HG03558 (cell line): ENCODE results near the gene STMN3.
"Not testable (repeated sequence)": the region's sequence is repeated elsewhere in the genome, so short reads cannot be mapped to it uniquely, and the experiment has no call there.

Experiments
- ATAC-seq: cut with Tn5 transposase; IDR thresholded peaks from one replicate; pipeline ENCODE4 v1.9.1; 2021; ENCODE audit warnings: moderate number of reproducible peaks; ENCODE audit not compliant: unreplicated experiment; ENCODE audit errors: extremely low read depth

STMN3 gene

DNA sequence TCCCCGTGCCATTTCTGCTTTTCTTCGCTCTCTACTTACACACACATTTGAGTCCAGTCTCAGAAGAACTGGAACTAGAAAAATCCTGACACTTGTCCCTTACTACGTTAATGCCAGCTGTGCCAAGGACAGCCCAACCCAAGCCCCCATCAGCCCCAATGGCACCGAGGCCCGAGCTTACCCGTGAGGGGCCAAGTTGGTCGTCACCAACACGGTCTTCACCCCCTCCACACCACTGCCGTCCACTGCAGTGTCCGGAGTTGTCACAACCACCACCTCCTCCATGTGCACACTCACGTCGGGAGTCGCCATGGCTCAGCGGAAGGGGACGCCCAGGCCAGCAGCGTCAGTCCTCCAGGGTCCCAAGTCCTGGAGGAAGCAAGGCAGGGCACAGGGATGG is 34.1 kb downstream of the STMN3 start:
- ATAC-seq: no peak

DNA sequence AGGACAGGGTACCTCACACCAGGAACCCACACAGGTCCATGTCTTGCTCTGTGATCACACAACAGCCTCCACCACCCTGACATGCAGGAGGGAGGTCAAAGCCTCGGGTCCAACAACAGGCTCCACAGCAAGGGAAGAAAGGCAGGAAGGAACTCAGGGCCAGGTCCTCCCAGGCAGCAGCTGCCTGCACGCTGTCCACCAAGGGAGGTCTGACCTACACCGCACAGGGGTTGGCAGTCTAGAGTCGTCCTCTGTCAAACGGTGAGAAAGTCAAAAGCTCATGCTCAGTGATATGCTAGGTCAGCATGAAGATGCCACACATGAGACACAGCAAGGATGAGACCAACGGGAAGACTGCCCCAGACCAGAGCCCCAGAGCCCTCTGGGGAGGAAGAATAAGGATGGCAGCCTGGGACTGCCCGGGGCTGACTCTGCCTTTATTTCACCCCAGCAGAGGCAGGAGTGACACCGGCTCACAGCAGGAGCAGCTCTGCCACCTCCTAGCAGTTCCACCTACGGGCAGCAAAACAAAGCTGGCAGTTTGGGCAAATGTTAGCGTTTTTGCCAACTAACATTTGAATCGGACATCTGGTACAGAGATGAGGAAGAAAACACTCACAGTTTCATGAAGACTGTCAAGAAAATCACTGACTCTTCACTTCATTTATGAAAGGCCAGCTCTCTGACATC is 34.8 kb downstream of the STMN3 start:
- ATAC-seq: no peak

DNA sequence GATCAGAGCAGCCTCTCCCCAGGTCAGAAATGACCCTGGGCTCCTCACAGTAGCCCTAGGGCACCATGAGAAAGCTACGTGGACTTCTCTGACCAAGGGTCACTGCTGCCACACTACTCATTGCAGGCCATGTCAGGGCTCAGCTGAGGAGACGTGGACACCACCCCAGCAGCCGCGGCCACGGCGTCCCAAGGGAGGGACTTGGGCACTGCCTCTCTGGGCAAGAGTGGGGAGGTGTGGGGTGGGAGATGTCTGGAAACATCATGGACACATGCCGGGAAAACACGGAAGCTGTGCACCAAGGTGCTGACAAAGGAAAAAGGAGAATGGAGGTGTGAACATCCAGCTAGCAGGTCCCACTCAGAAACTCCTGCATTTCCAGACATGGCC is 35.4 kb downstream of the STMN3 start:
- no peak for ATAC-seq

DNA sequence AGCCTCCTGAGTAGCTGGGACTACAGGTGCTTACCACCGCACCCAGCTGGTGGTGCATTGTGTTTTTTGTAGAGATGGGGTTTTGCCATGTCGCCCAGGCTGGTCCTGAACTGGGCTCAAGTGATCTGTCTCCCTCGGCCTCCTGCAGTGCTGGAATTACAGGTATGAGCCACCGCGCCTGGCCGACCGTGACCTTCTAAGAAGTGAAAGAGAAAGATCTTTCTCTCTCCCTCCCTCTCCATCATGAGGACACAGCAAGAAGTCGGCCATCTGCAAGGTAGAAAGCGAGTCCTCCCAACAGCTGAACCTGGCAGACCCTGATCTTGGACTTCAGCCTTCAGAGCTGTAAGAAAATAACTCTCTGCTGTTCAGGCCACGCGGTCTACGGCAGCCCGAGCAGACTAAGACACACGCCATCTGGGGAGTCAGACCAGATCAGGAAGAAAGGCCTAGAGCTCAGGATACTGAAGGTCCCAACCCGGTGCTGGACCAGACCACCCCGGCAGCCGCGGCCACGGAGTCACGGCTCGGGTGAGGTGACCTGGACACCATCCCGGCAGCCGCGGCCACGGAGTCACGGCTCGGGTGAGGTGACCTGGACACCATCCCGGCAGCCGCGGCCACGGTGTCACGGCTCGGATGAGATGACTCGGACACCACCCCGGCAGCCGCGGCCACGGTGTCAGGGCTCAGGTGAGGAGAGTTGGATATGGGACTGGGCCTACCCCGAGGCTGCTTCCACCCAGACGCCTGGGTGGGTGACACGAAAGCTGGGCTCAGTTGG is 35.9 kb downstream of the STMN3 start:
- no peak for ATAC-seq

DNA sequence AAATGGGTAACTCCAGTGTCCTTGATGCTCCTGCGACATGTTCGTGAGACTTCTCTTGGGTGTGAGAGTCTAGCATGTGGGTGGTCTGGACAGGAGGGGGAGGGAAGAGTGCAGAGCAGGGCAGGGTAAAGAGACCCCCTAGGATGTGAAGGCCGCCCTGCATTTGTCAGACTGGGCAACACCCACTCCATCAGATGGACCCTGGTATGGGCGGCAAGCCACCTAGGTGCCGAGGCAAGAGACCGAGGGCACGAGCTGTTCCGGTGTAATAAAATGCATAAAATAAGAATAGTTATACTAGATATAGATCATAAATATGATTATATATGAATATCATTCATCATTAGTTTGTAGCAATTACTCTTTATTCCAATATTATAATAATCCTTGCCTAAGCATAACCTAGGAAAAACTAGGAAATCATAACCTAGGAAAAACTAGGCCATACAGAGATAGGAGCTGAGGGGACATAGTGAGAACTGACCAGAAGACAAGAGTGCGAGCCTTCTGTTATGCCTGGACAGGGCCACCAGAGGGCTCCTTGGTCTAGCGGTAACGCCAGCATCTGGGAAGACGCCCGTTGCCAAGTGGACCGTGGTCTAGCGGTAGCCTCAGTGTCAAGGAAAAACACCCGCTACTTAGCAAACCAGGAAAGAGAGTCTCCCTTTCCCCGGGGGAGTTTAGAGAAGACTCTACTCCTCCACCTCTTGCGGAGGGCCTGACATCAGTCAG is 39.2 kb downstream of the STMN3 start:
- ATAC-seq: not testable (repeated sequence)

DNA sequence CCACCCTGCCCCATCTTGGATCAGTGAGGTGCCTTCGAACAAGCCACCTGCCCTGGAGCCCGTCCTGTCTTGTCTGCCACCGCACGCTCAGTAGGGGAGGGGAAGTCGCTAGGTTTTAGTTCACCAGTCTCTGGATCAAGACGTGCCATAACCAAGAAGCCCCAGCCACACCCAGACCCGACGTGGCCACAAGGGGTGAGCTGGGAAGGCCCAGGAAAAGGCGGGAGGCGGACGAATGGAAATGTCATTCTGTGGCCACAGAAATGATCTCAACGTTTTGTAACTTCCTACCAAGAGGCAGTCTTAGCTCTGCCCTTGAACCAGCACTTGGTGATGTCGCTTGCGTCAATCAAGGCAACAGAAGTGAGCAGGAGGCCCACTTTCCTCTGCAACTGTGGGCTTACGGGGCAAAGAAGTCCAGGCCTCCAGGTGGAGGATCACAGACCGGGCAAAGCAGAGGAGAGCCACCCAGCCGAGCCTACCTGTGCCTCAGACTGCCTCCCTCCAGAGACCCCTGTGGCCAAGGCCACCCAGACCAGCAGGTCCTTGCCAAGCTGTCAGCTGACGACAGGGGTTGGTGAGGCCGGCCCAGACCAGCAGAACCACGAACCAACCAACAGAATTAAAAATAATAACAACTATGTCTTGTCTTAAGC is 40.8 kb downstream of the STMN3 start:
- ATAC-seq: no peak

DNA sequence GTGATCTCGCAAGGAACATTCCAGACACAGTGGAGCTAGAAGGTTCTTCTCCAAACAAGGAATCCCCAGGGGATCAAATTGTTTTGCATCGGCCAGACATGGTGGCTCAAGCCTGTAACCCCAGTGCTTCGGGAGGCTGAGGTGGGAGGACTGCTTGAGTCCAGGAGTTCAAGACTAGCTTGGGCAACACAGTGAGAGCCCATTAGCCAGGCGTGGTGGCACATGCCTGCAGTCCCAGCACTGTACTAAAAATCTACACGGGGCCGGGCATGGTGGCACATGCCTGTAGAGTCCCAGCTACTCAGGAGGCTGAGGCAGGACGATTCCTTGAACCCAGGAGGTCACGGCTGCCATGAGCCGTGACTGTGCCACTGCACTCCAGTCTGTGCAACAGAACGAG is 41.6 kb downstream of the STMN3 start:
- ATAC-seq: no peak

DNA sequence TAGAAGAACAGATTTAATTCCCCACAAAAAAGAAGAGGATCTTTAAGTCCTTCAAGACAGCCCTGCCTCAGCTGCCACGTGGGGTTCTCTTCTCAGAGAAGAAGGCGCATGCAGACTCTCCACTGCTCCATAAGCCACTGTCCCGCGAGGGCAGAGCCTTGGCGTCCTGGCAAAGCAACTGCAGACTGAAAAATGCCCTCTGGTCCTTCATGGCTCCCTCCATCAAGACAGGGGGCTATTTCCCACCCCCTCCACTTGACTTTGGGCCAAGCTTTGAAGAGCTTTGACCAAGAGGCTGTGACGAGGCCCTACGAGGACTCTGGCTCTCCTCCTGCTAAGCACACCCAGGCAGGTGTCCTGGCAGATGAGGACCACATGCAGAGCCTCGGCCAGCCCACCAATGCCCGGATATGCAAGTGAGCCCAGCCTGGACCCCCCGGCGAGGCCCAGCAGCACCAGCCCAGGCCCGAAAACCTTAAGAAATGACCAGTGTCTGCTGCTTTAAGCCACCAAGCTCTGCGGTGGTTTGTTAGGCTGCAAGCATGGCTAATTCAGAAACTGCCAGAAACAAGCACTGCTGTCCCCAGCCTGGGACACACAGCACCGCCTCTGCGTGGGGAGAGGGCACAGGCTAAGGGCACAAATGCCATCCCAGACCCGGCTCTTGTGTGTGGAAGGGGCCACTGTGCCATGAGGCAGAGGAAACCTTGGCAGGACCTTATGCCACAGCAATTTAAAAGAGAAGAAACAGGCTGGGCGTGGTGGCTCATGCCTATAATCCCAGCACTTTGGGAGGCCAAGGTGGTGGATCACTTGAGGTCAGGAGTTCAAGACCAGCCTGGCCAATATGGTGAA is 42.4 kb downstream of the STMN3 start:
- no peak for ATAC-seq

DNA sequence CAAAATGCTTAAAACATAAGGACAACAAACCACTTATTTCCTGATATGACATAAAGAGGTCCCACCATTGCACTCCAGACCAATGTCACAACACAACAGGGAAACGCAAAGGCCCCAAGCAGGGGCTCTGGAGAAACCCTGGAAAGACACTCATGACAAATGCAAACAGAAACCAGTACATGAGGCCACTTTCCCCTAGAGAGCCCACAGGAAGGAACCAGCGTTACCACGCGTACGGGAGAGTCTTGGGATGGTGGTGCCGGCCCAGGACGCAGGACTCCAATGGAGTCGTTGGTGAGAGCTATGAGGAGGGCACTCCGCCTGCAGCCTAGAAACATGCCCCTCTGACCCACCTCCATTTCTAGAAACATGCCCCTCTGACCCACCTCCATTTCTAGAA is 46.5 kb downstream of the STMN3 start:
- no peak for ATAC-seq

DNA sequence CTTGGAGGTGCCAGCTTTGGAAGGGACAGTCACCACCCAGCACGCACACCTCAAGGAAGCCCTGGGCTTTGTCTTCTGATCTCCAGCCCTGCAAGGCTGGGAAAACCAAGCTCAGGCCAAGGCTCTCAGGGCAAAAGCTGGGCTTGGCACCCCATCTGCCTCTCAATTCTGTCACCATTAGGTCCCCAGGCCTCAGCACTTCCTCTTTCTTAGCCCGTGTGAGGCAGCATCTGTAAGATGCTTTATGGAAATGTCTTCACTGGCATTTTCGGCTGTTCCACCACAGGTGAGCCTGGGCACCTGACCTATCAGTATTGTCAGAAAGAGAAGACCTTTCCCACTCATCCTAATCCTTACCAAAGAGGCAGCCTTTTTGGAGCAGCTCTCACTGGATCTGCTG is 50.9 kb downstream of the STMN3 start:
- no peak for ATAC-seq

DNA sequence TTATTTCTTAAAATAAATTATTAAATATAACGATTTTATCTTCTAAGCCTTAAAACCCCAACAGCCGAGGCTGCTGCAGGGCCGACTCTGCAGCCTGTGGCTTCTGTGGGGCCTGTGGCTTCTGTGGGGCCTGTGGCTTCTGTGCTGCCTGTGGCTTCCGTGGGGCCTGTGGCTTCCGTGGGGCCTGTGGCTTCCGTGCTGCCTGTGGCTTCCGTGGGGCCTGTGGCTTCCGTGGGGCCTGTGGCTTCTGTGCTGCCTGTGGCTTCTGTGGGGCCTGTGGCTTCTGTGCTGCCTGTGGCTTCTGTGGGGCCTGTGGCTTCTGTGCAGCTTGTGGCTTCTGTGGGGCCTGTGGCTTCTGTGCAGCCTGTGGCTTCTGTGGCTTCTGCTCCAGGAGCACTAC is 51.5 kb downstream of the STMN3 start:
- not testable (repeated sequence) for ATAC-seq

DNA sequence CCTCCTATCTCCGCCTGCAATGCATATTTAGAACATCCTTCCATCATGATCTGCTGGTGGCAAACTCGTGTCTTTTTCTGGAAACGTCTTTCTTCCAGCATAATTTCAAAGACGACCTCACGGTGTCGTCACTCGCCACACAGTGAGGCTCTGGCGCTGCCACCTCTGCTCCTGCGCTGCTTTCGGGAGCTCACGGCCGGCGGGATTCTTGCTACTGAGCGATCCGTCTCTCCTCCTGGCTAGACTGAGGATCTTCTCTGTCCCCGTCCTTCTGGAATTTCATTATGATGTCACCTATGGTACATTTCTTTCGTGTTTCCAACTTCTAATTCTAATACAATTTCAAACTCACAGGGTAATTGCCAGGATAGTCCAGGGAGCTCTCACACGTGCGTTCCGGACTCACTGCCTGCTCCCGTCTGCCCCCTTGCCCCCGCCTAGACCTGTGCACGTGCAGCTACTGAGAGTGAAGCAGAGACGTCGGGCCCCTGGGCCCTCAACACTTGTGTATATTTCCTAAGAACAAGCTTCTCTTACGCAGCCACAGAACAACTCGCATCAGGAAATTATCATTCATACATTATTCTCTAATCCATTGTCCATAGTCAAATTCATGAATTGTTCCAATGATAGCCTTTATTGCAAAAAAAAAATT is 53.7 kb downstream of the STMN3 start:
- ATAC-seq: no peak

DNA sequence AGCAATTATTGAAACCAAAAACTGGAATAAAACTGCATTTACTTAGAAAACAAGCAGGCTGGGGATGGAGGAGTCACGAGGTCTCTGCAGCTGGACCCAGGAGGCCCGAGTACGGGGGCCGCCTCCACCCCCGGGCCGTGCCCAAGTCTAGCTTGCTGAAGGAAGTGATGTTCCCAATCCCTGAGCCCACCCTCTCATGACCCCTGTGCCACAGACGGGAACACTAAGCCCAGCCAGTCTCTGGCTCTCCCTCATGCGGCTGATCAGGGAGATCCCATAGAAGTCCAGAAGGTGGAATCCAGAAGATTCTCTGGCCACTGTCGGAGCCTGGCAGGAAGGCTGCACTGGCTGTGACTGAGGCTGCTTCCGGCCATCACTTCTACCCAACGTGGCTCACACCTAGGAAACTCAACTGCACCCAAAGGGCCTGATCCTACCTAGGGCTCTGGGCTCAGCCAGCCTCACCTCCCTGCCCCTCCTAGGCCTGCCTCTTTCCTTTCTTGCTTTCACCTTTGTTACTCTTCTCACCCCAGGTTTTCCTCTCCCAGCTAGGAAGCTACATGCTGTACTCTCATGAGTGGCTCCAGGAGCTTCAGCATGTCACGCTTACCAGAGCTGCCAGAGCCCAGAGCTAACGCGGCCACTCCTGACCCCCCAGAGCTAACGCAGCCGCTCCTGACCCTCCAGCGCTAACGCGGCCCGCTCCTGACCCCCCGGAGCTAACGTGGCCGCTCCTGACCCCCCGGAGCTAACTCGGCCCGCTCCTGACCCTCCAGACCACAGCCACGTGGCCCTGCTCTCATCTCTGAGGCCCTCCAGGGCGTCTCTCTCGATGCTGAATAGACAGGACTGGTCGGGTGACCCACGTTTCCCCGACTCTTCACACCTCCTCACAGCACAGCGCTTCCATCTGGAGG is 54.5 kb downstream of the STMN3 start:
- ATAC-seq: no peak

DNA sequence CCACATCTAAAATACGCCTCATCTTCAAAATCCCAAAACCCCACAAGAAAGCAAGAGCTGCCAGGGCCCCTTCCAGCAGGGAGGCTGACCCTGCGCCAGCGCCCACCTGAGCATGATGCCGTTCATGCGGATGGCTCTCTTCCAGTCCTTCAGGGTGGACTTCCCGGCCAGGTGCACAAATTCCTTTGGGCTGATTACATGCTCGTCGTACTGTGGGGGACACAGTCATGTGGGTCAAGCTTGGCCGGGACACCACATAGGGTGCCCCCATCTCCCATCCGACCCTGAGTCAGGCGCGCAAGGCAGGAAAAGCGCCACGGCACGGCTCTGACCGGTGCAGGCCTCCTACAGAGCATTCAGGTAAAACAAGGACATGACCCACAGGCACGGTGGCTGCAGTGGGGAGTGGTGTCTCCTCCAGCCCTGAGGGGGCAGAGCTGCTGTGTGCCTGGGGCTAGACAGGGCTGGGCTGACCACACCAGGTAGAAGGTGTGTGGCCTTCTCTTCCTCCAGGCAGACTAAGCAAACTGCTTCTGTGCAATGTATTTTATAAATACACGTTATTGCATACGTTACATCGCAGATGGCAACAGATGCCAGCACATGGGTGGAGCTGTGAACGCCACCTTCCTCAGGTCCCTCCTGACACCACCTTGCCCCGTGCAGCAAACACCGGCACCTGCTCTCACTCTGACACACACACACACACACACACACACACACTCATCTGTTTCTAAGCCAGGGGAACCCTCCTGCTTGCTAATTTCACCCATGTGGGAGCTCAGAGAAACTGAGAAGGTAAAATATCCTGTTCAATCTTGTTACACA is 55.4 kb downstream of the STMN3 start:
- no peak for ATAC-seq

DNA sequence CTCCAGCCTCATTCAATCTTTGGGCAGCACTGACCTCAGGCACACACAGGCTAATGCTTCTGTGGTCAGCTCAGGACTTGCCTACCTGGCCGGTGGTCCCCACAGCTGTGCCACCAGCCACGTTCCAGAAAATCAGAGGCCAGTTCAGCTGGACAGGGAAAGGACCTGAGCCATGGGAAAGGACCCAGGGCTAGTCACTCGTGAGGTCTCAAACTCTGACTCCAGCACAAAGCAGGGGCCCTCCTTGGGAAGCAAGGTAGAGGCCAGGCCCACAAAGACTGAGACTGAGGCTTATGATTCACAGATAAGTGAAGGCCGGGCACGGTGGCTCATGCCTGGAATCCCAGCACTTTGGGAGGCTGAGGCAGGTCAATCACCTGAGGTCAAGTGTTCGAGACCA is 56.8 kb downstream of the STMN3 start:
- ATAC-seq: no peak

DNA sequence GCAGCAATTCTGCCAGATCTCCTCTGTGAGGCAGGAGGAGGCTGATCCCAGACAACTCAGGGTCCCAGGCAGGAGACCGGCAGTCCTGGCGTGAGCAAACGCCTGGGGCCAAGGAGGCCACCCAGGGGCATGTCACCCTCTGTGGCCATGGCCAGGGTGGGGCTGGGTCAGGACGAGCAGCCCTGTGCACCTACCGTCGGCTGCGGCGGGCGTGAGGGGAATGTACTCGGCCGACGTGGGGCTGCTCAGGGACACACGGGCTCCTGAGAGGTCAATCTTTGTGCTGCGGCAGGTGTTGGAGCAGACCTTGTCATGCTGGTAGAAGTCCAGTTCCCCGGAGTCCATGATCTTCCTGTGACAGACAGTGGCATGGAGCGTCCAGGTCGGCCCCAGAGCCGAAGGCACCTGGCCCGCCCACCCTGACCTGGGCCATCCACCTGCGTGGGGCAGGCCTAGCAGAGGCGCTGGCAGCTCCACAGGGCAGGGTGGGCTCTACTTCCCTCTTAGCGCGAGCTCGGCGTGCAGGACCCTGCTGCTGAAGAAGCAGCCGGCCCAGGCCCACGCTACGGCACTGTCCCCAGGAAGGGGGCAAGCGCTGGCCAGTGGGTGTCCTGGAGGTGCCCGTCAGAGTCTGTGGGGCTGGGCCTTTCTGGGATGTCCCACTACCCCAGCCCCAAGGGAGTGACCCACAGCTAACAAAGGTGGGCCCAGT is 57.7 kb downstream of the STMN3 start:
- no peak for ATAC-seq

DNA sequence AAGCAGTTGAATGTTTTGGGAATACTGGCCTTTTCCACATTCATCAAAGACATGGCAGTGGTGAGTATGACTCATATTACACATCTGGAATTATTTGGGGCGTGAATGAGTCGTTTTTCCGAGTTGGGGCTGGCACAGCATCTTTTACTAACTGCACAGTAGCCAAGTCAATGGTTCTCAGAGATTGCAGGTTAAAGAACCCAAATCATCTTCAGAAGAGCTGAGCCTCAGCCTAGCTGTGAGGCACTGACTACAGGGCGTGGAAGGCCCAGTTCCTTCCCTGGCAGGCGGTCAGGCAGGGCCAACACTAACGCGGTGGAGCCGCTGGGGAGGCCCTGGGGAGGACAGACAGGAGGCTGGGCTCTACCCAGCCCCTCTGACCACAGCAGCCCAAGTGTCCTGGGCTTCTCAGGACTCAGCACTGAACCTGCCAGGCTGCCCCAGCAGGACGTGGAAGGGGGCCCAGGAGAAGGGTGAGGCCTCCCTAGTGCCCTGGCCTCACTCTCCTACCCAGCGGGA is 59.1 kb downstream of the STMN3 start:
- ATAC-seq: no peak
